Liver (tissue), 9 donors: Measurements from ENCODE around the gene SP140. TPM values are rescaled to one million over a fixed set of nuclear protein-coding genes. Genes with fewer than 3 reads are reported as not detected.
"Not testable (repeated sequence)": the region's sequence is repeated elsewhere in the genome, so short reads cannot be mapped to it uniquely, and the experiment has no call there.

Experiments
- DNase-seq: peaks from one replicate; pipeline ENCODE4 v3.0.0-alpha.2; 2017; ENCODE audit warnings: low spot score
- H3K27ac ChIP-seq, 2 donors: one replicate each; pipeline ENCODE4 v1.7.0; 2013; ENCODE audit warnings: inconsistent platforms in 2 of 2, low read length in 2 of 2, control low read depth in 1 of 2, low read depth in 1 of 2, mild to moderate bottlenecking in 1 of 2
- H3K27me3 ChIP-seq, 4 donors: one replicate each; pipeline versions ENCODE4 v1.6.1 to v1.7.0; 2013; ENCODE audit warnings: low read length in 3 of 4, inconsistent platforms in 1 of 4, mild to moderate bottlenecking in 1 of 4, moderate library complexity in 1 of 4; ENCODE audit not compliant: control insufficient read depth in 4 of 4, insufficient read depth in 4 of 4
- H3K36me3 ChIP-seq, 4 donors: one replicate each; pipeline versions ENCODE4 v1.6.1 to v1.7.0; 2013; ENCODE audit warnings: low read length in 3 of 4, mild to moderate bottlenecking in 3 of 4, low read depth in 1 of 4, moderate library complexity in 1 of 4; ENCODE audit not compliant: control insufficient read depth in 4 of 4, insufficient read depth in 3 of 4
- H3K4me1 ChIP-seq, 4 donors: one replicate each; pipeline versions ENCODE4 v1.6.1 to v1.7.0; 2013; ENCODE audit warnings: low read length in 3 of 4, mild to moderate bottlenecking in 3 of 4, moderate library complexity in 1 of 4; ENCODE audit not compliant: control insufficient read depth in 4 of 4, insufficient read depth in 4 of 4
- H3K4me3 ChIP-seq, 3 donors: one replicate each; pipeline versions ENCODE4 v1.6.1 to v1.7.0; 2013; ENCODE audit warnings: low read length in 3 of 3, control low read depth in 1 of 3, low read depth in 1 of 3, mild to moderate bottlenecking in 1 of 3
- H3K9ac ChIP-seq, 2 donors: one replicate each; pipeline ENCODE4 v1.7.0; 2013; ENCODE audit warnings: low read length in 2 of 2, mild to moderate bottlenecking in 2 of 2, moderate library complexity in 2 of 2, control low read depth in 1 of 2, low read depth in 1 of 2
- H3K9me3 ChIP-seq, 4 donors: one replicate each; pipeline versions ENCODE4 v1.6.1 to v1.7.0; 2013; ENCODE audit warnings: low read length in 3 of 4; ENCODE audit not compliant: control insufficient read depth in 4 of 4
- EGR1 ChIP-seq, 2 donors: IDR thresholded peaks; 2 replicates each; pipeline ENCODE4 v1.6.1; 2016 to 2018; ENCODE audit warnings: antibody characterized with exemption in 2 of 2, low read depth in 2 of 2
- FOXA1 ChIP-seq: IDR thresholded peaks from 2 replicates; pipeline ENCODE4 v1.6.1; 2016; ENCODE audit warnings: antibody characterized with exemption
- FOXA2 ChIP-seq: IDR thresholded peaks from 2 replicates; pipeline ENCODE4 v1.6.1; 2016; ENCODE audit warnings: antibody characterized with exemption
- GABPA ChIP-seq, 2 donors: IDR thresholded peaks in 1 of 2; conservative IDR thresholded peaks in 1 of 2; 2 replicates each; pipeline ENCODE4 v1.6.1; 2016; ENCODE audit warnings: antibody characterized with exemption in 2 of 2, mild to moderate bottlenecking in 1 of 2, moderate library complexity in 1 of 2
- HNF4A ChIP-seq, 2 donors: conservative IDR thresholded peaks; 2 replicates each; pipeline ENCODE4 v1.6.1; 2016; ENCODE audit warnings: antibody characterized with exemption in 2 of 2, mild to moderate bottlenecking in 2 of 2
- JUND ChIP-seq, 2 donors: IDR thresholded peaks; 2 replicates each; pipeline ENCODE4 v1.6.1; 2016; ENCODE audit warnings: antibody characterized with exemption in 2 of 2
- NR2F2 ChIP-seq: IDR thresholded peaks from 2 replicates; pipeline ENCODE4 v1.6.1; 2016; ENCODE audit warnings: antibody characterized with exemption
- RAD21 ChIP-seq, 2 donors: IDR thresholded peaks; 2 replicates each; pipeline ENCODE4 v1.6.1; 2016; ENCODE audit warnings: antibody characterized with exemption in 2 of 2, mild to moderate bottlenecking in 2 of 2
- SP1 ChIP-seq: IDR thresholded peaks from 2 replicates; pipeline ENCODE4 v1.6.1; 2018; ENCODE audit warnings: antibody characterized with exemption, mild to moderate bottlenecking
- TAF1 ChIP-seq: conservative IDR thresholded peaks from 2 replicates; pipeline ENCODE4 v1.6.1; 2016; ENCODE audit warnings: antibody characterized with exemption, mild to moderate bottlenecking
- YY1 ChIP-seq: IDR thresholded peaks from 2 replicates; pipeline ENCODE4 v1.6.1; 2016; ENCODE audit warnings: antibody characterized with exemption, mild to moderate bottlenecking
- WGBS: extraction: QIAGEN DNeasy Blood & Tissue Kit; methylation state at CpG from one replicate; pipeline ENCODE4 v1.1.7; 2013; 5-methylcytosine and 5-hydroxymethylcytosine counted together
- polyA plus RNA-seq, 2 donors: library from polyadenylated mRNA; stranded (reverse) in 1 of 2; unstranded in 1 of 2; fragments of 200-250 nt in 1 of 2; fragments of >200 nt in 1 of 2; fragmentation: Nextera tagmentation in 1 of 2; extraction: Ambion mirVana in 1 of 2; gene quantifications; one replicate each; pipeline versions ENCODE4 v1.2.1 to v1.2.3, GENCODE V29; 2013 to 2015
- total RNA-seq, 2 donors: library from RNA; depleted of rRNA; stranded (reverse); fragments of >200 nt; gene quantifications; one replicate each; pipeline ENCODE4 v1.2.3, GENCODE V29; 2014
- TF ChIP-seq, protein P1 (sequence below): IDR thresholded peaks from 2 replicates; pipeline ENCODE4 v1.6.1; 2016; ENCODE audit warnings: antibody characterized with exemption
- TF ChIP-seq, protein P2 (sequence below): fragments of 150-350 bp; IDR thresholded peaks from 2 replicates; pipeline ENCODE4 v1.5.1; 2017; ENCODE audit warnings: improper control_type of control experiment, low read depth, low read length; ENCODE audit not compliant: missing input control
- TF ChIP-seq, protein P3 (sequence below): IDR thresholded peaks from 2 replicates; pipeline ENCODE4 v1.6.1; 2016; ENCODE audit warnings: antibody characterized with exemption
- TF ChIP-seq, protein P4 (sequence below): IDR thresholded peaks from 2 replicates; pipeline ENCODE4 v1.6.1; 2016; ENCODE audit warnings: antibody characterized with exemption, mild to moderate bottlenecking
- TF ChIP-seq, protein P5 (sequence below): IDR thresholded peaks from 2 replicates; pipeline ENCODE4 v1.6.1; 2016; ENCODE audit warnings: antibody characterized with exemption
- donor health status: healthy.
- donor health status: healthy.
- donor health status: healthy.
- donor health status: healthy.
- donor health status: healthy.

SP140 gene
- total and polyA plus RNA-seq, 4 donors = 0.40 to 1.8 (median 0.77) TPM

DNA sequence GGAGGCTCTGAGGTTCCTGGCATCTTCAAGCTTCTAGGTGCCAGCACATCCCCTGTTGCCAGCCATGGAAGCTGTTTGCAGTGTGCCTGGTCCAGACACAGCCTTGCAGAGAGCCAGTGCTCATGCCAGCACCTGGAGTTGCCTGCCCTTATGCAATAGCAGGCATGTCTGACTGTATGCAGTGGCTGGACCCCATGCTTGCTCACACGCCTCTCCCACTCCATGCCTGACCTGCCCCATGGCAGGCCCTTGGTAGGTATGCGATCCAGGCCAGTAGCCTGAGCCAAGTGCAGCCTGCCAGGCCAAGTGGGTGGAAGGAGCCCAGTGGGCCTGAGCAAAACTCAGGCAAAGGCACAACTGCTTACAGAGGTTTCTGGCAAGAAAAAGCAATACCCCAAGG, 81.9 kb downstream of the SP140 start:
- TF ChIP-seq, protein P1, sequence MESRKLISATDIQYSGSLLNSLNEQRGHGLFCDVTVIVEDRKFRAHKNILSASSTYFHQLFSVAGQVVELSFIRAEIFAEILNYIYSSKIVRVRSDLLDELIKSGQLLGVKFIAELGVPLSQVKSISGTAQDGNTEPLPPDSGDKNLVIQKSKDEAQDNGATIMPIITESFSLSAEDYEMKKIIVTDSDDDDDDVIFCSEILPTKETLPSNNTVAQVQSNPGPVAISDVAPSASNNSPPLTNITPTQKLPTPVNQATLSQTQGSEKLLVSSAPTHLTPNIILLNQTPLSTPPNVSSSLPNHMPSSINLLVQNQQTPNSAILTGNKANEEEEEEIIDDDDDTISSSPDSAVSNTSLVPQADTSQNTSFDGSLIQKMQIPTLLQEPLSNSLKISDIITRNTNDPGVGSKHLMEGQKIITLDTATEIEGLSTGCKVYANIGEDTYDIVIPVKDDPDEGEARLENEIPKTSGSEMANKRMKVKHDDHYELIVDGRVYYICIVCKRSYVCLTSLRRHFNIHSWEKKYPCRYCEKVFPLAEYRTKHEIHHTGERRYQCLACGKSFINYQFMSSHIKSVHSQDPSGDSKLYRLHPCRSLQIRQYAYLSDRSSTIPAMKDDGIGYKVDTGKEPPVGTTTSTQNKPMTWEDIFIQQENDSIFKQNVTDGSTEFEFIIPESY = no peak
- TF ChIP-seq, protein P2, sequence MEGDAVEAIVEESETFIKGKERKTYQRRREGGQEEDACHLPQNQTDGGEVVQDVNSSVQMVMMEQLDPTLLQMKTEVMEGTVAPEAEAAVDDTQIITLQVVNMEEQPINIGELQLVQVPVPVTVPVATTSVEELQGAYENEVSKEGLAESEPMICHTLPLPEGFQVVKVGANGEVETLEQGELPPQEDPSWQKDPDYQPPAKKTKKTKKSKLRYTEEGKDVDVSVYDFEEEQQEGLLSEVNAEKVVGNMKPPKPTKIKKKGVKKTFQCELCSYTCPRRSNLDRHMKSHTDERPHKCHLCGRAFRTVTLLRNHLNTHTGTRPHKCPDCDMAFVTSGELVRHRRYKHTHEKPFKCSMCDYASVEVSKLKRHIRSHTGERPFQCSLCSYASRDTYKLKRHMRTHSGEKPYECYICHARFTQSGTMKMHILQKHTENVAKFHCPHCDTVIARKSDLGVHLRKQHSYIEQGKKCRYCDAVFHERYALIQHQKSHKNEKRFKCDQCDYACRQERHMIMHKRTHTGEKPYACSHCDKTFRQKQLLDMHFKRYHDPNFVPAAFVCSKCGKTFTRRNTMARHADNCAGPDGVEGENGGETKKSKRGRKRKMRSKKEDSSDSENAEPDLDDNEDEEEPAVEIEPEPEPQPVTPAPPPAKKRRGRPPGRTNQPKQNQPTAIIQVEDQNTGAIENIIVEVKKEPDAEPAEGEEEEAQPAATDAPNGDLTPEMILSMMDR = no peak
- TF ChIP-seq SP1 (no peak), FOXA1 (no peak), GABPA (IDR thresholded peaks at IDR 0.05 in 1 of 2, conservative IDR thresholded peaks at IDR 0.05 in 1 of 2) (no peak), NR2F2 (no peak), TAF1 (no peak), JUND (IDR thresholded peaks at IDR 0.05) (no peak), YY1 (no peak), FOXA2 (no peak), HNF4A (conservative IDR thresholded peaks at IDR 0.05) (no peak), RAD21 (IDR thresholded peaks at IDR 0.05) (no peak)
- TF ChIP-seq, protein P3, sequence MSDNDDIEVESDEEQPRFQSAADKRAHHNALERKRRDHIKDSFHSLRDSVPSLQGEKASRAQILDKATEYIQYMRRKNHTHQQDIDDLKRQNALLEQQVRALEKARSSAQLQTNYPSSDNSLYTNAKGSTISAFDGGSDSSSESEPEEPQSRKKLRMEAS = no peak
- TF ChIP-seq, protein P4, sequence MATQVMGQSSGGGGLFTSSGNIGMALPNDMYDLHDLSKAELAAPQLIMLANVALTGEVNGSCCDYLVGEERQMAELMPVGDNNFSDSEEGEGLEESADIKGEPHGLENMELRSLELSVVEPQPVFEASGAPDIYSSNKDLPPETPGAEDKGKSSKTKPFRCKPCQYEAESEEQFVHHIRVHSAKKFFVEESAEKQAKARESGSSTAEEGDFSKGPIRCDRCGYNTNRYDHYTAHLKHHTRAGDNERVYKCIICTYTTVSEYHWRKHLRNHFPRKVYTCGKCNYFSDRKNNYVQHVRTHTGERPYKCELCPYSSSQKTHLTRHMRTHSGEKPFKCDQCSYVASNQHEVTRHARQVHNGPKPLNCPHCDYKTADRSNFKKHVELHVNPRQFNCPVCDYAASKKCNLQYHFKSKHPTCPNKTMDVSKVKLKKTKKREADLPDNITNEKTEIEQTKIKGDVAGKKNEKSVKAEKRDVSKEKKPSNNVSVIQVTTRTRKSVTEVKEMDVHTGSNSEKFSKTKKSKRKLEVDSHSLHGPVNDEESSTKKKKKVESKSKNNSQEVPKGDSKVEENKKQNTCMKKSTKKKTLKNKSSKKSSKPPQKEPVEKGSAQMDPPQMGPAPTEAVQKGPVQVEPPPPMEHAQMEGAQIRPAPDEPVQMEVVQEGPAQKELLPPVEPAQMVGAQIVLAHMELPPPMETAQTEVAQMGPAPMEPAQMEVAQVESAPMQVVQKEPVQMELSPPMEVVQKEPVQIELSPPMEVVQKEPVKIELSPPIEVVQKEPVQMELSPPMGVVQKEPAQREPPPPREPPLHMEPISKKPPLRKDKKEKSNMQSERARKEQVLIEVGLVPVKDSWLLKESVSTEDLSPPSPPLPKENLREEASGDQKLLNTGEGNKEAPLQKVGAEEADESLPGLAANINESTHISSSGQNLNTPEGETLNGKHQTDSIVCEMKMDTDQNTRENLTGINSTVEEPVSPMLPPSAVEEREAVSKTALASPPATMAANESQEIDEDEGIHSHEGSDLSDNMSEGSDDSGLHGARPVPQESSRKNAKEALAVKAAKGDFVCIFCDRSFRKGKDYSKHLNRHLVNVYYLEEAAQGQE = no peak
- TF ChIP-seq, protein P5, sequence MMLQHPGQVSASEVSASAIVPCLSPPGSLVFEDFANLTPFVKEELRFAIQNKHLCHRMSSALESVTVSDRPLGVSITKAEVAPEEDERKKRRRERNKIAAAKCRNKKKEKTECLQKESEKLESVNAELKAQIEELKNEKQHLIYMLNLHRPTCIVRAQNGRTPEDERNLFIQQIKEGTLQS = no peak
- no peak overlapping the region for H3K4me3 ChIP-seq
- H3K9ac ChIP-seq = no peak overlapping the region
- no peaks in the 10 kb centered on the region for H3K4me1 ChIP-seq
- WGBS = 99% methylated on average over 2 of the region's 2 CpGs
- H3K36me3 ChIP-seq = no peaks in the 10 kb centered on the region
- no peaks in the 10 kb centered on the region for H3K27me3 ChIP-seq
- no peak overlapping the region for H3K27ac ChIP-seq
- no peak for DNase-seq
- no peaks in the 10 kb centered on the region for H3K9me3 ChIP-seq

DNA sequence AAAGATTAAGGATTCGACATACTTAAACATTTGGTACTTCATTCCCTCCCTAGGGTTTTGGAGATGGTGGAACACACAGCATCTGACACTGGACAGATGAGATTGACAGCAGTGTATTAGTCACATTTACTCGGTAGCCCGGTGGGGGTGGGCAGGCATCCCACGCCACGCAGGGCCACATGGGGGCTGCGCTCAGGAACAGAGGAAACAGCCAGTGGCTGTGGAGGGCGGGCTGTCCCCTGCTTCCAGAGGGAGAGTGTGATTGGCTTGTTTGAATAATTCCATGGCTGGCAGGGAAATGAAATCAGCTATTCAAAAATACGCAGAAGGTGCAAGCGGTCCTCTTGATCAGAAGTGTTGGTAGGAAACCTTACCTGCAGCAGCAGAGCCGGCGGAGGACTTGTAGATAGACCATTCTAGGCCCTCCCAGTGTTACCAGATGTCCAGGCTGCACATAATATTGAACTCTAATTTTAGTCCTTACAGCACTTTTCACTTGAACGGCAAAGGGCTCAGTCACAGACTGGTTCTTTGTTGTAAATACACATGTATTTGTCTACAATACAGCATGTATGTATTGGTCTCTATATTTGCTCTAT, 83.0 kb downstream of the SP140 start:
- no peaks in the 10 kb centered on the region for H3K36me3 ChIP-seq
- no peaks in the 10 kb centered on the region for H3K4me1 ChIP-seq
- no peak overlapping the region for H3K4me3 ChIP-seq
- H3K9me3 ChIP-seq = no peaks in the 10 kb centered on the region
- H3K27ac ChIP-seq = no peak overlapping the region
- TF ChIP-seq EGR1 (IDR thresholded peaks at IDR 0.05; ENCODE audit: low read depth in 2 of 2) (no peak), TAF1 (no peak)
- no peak for DNase-seq
- no peaks in the 10 kb centered on the region for H3K27me3 ChIP-seq
- WGBS = 94% methylated on average over 12 of the region's 12 CpGs
- H3K9ac ChIP-seq = no peak overlapping the region

DNA sequence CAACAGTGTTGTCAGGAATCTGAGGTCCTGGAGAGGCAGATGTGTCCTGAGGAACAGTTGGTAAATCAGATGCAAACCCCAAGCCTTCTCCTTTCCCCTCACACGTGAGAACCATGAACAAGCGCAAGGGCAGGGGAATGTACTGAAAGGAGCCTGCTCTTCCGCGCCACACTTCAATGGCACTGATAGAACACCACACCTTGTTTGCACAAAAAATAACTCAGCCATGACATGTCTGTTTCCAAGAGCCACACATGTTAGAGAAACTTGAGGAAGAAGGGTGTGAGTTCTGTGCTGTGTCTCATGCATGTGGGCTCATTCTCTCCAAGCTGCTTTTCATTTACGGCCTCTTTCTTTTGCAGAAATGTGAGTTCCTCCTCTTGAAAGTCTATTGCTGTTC, 85.3 kb downstream of the SP140 start:
- not testable (repeated sequence) for H3K4me3 ChIP-seq, H3K36me3 ChIP-seq, H3K27ac ChIP-seq, H3K27me3 ChIP-seq, DNase-seq, H3K4me1 ChIP-seq, H3K9ac ChIP-seq, H3K9me3 ChIP-seq
- WGBS = 93% methylated on average over 1 of the region's 5 CpGs

DNA sequence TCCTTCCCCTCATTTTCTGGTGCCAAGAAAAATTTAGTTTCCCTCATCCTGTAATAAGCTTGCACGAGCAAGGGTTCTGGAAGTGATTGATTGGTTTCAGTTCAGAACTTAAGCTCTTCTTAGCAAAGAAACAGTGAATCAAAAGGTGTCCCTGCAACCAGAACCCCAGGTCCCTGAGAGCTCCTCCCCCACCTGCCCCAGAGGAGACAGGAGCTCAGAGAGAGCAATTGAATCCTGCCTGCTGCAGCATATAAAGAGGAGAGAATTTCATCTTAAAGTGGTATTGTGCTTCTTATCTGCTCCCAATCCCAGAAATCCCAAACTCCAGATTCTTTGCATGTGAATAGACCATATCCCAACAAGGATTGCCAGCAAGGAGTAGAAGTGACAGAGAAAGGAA, 86.1 kb downstream of the SP140 start:
- not testable (repeated sequence) for DNase-seq, H3K36me3 ChIP-seq, H3K4me3 ChIP-seq, H3K9ac ChIP-seq, H3K9me3 ChIP-seq, H3K27me3 ChIP-seq, H3K4me1 ChIP-seq, H3K27ac ChIP-seq
- 83% methylated on average over 1 of the region's 1 CpG for WGBS
